GM10266 (cell line): ENCODE measurements around the gene SSR3.
A peak's percentile ranks its signal among the peaks of the same experiment; 100 is the strongest.

ENCODE experiments used
- DNase-seq: peaks from one replicate; pipeline ENCODE4 v3.0.0; 2012; ENCODE audit errors: extremely low spot score
- CTCF ChIP-seq: IDR thresholded peaks from 2 replicates; pipeline ENCODE4 v1.5.1; 2012; ENCODE audit warnings: mild to moderate bottlenecking, low read depth; ENCODE audit not compliant: control insufficient read depth, insufficient read depth; ENCODE audit errors: missing control alignments

The SSR3 gene

GRCh38 chr3:156554842-156555687 is at the start of gene SSR3:
SSR3 (minus strand) TSS chr3:156555117; CDS start chr3:156555089, 28 bp downstream.
- DNase-seq = peak; percentile 92
- TF ChIP-seq CTCF = no peak

- no peak for DNase-seq
- no peak for TF ChIP-seq CTCF
These were observed 49.2 kb upstream of the SSR3 start for GRCh38 chr3:156604064-156604641.

DNA sequence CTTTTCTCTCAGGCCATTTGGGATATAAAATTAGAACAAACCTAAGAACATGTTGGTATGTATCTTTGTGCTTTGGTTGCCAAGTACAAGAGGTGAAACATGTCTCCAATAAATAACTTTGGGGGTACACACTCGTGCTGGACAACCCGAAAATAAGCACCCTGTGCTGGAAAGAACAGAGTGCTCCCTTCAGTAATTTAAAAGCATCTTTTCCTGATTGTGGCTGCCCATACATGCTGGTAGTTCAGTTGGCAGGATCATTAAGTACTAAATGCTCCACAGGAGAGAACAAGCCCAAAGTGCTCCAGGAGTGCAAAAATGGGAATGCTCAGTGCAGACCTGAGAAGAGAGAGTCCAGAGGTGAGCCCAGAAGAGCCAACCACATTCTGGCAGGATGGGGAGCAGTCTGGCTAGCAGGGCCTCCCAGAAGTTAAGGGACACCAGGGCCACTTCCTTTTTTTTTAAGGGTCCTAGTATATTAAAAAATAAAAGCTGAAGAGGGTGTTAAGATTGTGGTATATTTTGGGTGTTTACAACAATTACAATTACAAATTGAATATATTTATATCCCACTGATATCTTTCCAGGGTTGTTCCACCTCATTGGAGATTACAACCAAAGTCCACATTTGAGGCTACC is 48.6 kb upstream of the SSR3 start:
- DNase-seq = no peak

DNA sequence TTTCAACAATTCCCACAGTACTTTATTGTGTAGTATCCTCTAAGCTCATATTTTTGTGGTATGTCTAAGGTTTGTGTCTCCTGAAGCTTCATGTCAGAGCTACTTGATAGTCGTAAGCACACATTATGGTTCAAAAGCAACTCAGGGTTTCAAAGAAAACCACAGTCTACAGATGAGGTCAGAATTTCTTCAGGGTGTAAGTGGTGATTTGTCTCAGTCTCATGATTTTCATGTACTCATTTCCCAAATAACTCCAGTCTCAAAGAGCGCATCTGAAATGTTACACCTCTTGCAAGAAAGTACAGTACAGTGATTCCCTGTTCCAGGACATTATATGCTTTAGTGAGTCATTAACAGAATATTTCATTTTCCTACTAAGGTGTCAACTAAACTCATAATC is 47.5 kb upstream of the SSR3 start:
- DNase-seq = peak; percentile 65

More for the DNA sequence above, 48.6 kb upstream of the SSR3 start:
- TF ChIP-seq CTCF = no peak

GRCh38 chr3:156601497-156601896 is 46.6 kb upstream of the SSR3 start:
- no peak for TF ChIP-seq CTCF
- no peak for DNase-seq

More for the DNA sequence above, 47.5 kb upstream of the SSR3 start:
- no peak for TF ChIP-seq CTCF

DNA sequence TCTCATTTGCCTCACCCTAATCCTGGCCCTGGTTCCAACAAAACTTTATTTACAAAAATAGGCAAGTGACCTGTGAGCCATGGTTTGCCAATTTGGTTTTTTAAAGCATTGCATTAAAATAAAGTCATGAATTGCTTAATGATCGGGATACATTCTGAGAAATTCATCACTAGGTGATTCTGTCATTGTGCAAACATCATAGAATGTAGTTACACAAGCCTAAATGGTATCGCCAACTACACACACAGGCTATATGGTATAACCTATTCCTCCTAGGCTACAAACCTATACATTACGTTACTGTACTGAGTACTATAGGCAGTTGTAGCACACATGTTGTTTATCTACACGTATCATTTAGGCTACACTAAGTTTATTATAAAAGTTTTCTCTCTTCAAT is 45.9 kb upstream of the SSR3 start:
- TF ChIP-seq CTCF = no peak
- DNase-seq = no peak
